ENCODE measurements around the gene IL27RA.
A peak's percentile ranks its signal among the peaks of the same experiment; 100 is the strongest.

The IL27RA gene

GRCh38 chr19:14070268-14071050, 38.9 kb downstream of the IL27RA start:
- TF ChIP-seq GATA1 (IDR thresholded peaks at IDR 0.05; ENCODE audit: low read depth, low read length) (no peak), POLR2A (IDR thresholded peaks at IDR 0.05; ENCODE audit: low read length) (no peak)

GRCh38 chr19:14072535-14073260, 41.1 kb downstream of the IL27RA start, which contains the start of gene MISP3:
Gene MISP3, plus strand, starts transcription at chr19:14072786. Its CDS starts 524 bp downstream, at chr19:14073310.
- no peak for TF ChIP-seq POLR2A (IDR thresholded peaks at IDR 0.05; ENCODE audit: low read length)
- no peak for TF ChIP-seq GATA1 (IDR thresholded peaks at IDR 0.05; ENCODE audit: low read depth, low read length)
- DNase-seq, result peak; percentile 67 to 73

More at GRCh38 chr19:14070268-14071050, 38.9 kb downstream of the IL27RA start:
- DNase-seq, result no peak

GRCh38 chr19:14073261-14073924, 41.8 kb downstream of the IL27RA start:
- no peak for TF ChIP-seq GATA1 (IDR thresholded peaks at IDR 0.05; ENCODE audit: low read depth, low read length)
- TF ChIP-seq POLR2A (IDR thresholded peaks at IDR 0.05; ENCODE audit: low read length), result peak; percentile 74
- DNase-seq, result peak; percentile 89 to 94

GRCh38 chr19:14073925-14074838, 42.6 kb downstream of the IL27RA start:
- peak; percentile 51 to 68 for DNase-seq

GRCh38 chr19:14078411-14078810, 46.8 kb downstream of the IL27RA start:
- no peak for DNase-seq
- TF ChIP-seq GATA1 (IDR thresholded peaks at IDR 0.05; ENCODE audit: low read depth, low read length) (no peak), POLR2A (IDR thresholded peaks at IDR 0.05; ENCODE audit: low read length) (no peak)

More at GRCh38 chr19:14073925-14074838, 42.6 kb downstream of the IL27RA start:
- peak; percentile 52 for TF ChIP-seq POLR2A (IDR thresholded peaks at IDR 0.05; ENCODE audit: low read length)
- no peak for TF ChIP-seq GATA1 (IDR thresholded peaks at IDR 0.05; ENCODE audit: low read depth, low read length)

- peak; percentile 99 for DNase-seq
- TF ChIP-seq GATA1 (IDR thresholded peaks at IDR 0.05; ENCODE audit: low read depth, low read length), result no peak
- TF ChIP-seq POLR2A (IDR thresholded peaks at IDR 0.05; ENCODE audit: low read length), result peak; percentile 75
Observed at GRCh38 chr19:14080887-14081796, 49.6 kb downstream of the IL27RA start.

GRCh38 chr19:14081797-14082674, 50.5 kb downstream of the IL27RA start:
- TF ChIP-seq POLR2A (IDR thresholded peaks at IDR 0.05; ENCODE audit: low read length) (no peak), GATA1 (IDR thresholded peaks at IDR 0.05; ENCODE audit: low read depth, low read length) (no peak)
- DNase-seq, result no peak

- no peak for DNase-seq
- no peak for TF ChIP-seq GATA1 (IDR thresholded peaks at IDR 0.05; ENCODE audit: low read depth, low read length)
- TF ChIP-seq POLR2A (IDR thresholded peaks at IDR 0.05; ENCODE audit: low read length), result no peak
Observed at GRCh38 chr19:14082675-14082960, 51.1 kb downstream of the IL27RA start.

- TF ChIP-seq GATA1 (IDR thresholded peaks at IDR 0.05; ENCODE audit: low read depth, low read length) (no peak), POLR2A (IDR thresholded peaks at IDR 0.05; ENCODE audit: low read length) (no peak)
- no peak for DNase-seq
Observed at GRCh38 chr19:14085309-14085995, 53.9 kb downstream of the IL27RA start, which contains the start of gene C19orf67. Gene C19orf67, minus strand, starts transcription at chr19:14085783. Its CDS starts 156 bp downstream, at chr19:14085627.

- DNase-seq, result no peak
- TF ChIP-seq POLR2A (IDR thresholded peaks at IDR 0.05; ENCODE audit: low read length) (no peak), GATA1 (IDR thresholded peaks at IDR 0.05; ENCODE audit: low read depth, low read length) (no peak)
Observed at GRCh38 chr19:14086098-14086497, 54.5 kb downstream of the IL27RA start.

Measured in erythroblast (primary cell).